HG03064 (cell line): ENCODE data around the gene CCDC33.

Source experiments
- ATAC-seq: cut with Tn5 transposase; IDR thresholded peaks from one replicate; pipeline ENCODE4 v1.9.1; 2021; ENCODE audit warnings: low read depth; ENCODE audit not compliant: unreplicated experiment

CCDC33 gene

GRCh38 chr15:74227968-74228722 is 8.0 kb upstream of the CCDC33 start:
- ATAC-seq = no peak

GRCh38 chr15:74228723-74229081 is 7.4 kb upstream of the CCDC33 start:
- ATAC-seq = no peak

GRCh38 chr15:74229686-74230085 is 6.4 kb upstream of the CCDC33 start:
- no peak for ATAC-seq

DNA sequence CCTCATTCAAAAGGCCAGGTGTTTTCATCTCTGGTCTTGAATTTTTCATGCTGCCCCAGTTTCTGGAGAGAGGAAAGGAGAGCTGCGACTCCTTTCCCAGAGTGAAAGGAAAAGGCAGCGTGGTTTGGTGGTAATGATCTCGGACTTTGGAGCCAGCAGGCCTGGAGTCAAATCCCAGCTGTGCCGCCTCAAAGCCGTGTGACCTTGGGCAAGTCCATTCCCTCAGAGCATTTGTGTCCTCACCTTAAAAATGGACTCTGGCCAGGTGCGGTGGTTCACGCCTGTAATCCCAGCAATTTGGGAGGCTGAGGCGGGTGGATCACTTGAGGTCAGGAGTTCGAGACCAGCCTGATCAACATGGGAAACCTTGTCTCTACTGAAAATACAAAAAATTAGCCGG is 4.7 kb upstream of the CCDC33 start:
- no peak for ATAC-seq

DNA sequence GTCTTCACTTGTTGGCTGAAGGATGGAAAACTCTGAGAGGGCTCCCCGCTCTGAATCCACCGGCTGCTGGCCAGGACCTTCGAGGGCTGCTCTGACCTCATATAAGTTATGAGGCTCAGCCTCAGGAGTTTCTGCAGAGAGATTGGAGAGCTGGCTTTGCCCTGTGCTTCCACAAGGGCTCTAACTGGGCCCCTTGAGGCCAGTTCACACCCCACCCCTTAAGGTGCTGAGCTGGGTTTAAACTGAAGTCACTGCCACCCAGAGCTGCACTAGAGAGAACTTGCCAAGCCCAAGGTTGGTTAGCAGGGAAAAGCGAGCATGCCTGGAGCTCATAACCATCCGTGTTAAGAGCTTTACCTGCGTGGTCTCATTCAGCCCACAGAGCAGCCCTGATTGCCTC is 2.8 kb upstream of the CCDC33 start:
- ATAC-seq = no peak

- no peak for ATAC-seq
Observed at GRCh38 chr15:74233851-74234597, 2.1 kb upstream of the CCDC33 start.

GRCh38 chr15:74234598-74234875 is 1.6 kb upstream of the CCDC33 start:
- no peak for ATAC-seq

GRCh38 chr15:74239051-74239705 is 3.1 kb downstream of the CCDC33 start:
- no peak for ATAC-seq

- ATAC-seq = no peak
Observed at GRCh38 chr15:74240002-74240568, 4.0 kb downstream of the CCDC33 start.

DNA sequence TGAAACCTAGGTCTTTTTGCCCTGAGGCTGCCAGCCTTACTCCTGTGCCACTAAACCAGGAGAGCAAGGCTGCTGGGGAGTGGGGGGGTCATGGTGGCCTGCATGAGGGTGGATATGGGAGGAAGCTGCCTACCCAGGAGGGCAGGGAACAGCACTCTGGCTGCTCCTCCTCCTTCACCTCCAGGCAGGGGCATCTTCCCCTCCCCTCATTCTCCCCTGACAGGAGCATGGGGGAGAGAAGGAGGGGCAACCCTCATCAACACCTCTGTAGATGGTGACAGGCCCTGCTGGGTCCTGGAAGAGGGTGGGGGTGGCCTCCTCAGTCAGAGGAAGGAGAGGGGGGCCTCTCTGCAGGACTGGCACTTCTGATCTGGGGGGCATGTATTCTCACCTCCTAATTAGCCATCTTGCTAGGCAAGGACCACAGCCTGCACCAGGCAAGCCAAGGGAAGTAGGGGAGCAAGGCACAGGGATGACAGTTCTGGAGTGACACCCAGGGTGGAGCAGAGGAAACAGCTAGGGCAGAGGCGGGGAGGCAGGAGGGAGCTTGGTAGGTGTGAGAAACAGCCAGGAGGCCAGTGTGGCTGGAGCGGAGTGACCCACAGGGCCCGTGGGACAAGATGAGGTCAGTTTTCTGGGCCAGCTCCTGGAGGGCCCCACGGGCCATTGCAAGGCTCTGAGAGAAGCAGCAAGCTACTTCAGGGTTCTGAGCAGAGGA is 4.9 kb downstream of the CCDC33 start:
- no peak for ATAC-seq

DNA sequence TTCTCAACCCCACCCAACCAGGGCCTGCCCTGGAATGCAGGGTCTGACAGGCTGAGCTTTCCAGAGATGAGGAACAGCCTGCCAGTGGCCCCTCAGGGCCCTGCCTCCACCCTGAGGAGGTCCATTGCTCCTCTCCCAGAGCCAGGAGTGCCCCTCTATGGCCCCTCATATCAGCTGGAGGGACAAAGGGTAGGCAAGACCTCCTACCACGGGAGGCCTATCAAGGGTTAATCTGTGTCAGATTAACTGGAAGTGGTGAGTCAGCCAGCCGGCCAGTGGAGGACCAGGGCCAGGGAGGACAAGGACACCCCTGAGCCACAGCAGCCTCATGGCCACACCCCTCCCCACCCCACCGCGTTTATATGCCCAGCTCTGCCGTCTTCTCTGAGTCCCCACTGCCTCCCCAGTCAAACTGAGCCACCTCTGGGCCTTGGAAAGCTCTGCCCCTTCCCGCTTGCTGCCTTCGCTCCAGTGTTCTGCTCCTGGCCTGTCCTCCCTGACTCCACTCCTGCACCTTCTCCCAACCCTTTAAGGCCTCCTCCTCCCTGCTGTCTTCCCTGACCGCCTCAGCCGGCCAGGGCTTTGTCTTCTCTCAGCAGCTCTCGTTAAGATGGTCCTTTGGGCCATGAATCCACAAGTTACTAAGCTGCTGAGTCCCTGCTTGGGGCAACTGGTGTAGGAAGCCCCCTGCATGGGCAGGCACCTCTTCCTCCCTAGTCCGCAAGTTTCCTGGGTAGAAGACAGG is 6.5 kb downstream of the CCDC33 start:
- ATAC-seq = no peak

GRCh38 chr15:74243431-74243830 is 7.3 kb downstream of the CCDC33 start:
- no peak for ATAC-seq

GRCh38 chr15:74244822-74245341 is 8.8 kb downstream of the CCDC33 start:
- ATAC-seq = no peak

DNA sequence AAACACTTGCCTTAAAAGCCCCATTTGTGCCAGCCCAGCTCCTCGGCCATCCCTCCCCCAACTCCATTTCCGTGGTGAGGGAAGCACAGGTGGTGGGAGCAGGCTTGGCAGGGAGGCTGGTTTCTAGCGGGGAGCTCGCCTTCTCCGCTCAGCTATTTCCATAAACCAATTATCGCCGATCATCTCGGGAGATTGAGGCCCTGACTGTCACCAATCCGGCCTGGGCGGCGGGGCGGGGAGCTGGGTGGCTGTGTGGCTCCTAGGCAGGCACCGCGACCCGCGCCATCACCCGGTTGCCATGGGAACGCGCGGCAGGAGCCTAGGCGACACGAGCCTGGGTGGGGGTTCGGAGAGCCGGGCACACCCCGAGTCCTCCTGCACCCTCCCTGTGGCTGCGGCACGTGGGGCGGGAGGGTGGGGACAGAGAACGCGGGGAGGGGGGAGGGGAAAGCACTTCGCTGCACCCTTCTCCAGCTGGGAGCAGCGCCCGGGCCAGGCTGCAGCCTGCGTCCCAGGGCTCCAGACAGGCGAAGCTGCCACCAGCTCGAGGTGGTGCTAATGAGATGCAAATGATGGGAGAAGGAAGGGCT is 9.3 kb downstream of the CCDC33 start:
- ATAC-seq = no peak

DNA sequence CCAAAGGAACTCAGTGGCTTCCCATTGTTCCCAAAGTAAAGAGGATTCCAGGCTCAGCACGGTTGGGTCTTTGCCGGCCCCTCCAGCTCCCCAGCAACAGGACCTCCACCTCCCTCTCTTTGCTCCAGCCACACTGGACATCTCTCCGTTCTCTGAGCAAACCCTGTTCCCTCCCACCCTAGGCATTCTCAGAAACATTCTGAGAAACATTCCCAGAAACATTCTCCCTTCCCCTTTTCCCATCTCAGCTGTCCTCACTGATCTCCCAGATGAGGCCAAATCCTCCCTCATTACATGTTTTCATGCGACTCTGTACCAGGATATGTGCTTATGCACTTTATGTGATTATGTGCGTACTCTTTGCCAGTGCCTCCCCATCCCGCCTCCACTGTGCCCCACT is 14.1 kb downstream of the CCDC33 start:
- no peak for ATAC-seq

DNA sequence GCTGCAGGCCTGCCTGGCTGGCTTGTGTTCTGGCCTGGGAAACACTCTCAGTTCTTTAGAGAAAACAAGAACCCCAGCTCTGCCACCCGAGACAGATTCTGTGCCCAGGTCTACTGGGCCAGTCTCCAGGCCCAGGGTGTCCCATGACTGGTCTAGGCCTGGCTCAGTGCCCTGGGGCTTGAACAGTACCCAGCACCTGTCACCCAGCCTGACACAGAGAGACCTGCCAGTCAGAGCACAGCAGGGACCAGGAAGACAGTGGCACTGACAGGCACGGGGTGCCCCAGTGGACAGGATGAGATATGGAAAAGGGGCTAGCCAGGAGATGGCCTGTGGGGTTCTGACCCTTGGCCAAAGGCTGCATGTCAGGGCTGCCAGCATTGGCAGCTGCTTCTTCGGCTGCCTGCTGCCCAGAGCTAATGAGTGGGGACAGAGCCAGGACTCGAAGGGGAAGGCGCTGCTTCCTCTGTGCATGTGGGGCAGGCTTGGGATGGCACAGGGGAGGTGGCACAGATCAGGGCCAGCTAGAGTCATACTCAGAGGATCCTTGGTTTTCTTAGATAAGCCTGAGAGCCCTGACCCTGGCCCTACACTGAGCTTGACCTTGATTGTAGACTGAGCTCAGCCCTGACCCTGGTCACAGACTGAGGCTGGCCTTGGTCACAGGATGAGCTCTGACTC is 15.1 kb downstream of the CCDC33 start:
- ATAC-seq = no peak

- no peak for ATAC-seq
Observed at GRCh38 chr15:74252291-74252690, 16.2 kb downstream of the CCDC33 start.

- ATAC-seq = no peak
Observed at GRCh38 chr15:74252721-74253120, 16.6 kb downstream of the CCDC33 start.
